ENCODE results near the gene HK1.

DNA sequence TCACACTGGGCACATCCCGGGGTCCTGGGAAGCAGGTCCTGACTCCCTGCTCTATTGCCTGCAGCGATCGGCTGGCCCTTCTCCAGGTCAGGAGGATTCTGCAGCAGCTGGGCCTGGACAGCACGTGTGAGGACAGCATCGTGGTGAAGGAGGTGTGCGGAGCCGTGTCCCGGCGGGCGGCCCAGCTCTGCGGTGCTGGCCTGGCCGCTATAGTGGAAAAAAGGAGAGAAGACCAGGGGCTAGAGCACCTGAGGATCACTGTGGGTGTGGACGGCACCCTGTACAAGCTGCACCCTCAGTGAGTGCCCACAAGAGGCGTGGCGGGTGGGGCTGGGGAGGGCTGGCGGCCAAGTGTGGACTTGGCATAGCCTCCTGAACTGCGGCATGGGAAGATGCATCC, 12.8 kb upstream of the HK1 start:
- TF ChIP-seq, protein P1, sequence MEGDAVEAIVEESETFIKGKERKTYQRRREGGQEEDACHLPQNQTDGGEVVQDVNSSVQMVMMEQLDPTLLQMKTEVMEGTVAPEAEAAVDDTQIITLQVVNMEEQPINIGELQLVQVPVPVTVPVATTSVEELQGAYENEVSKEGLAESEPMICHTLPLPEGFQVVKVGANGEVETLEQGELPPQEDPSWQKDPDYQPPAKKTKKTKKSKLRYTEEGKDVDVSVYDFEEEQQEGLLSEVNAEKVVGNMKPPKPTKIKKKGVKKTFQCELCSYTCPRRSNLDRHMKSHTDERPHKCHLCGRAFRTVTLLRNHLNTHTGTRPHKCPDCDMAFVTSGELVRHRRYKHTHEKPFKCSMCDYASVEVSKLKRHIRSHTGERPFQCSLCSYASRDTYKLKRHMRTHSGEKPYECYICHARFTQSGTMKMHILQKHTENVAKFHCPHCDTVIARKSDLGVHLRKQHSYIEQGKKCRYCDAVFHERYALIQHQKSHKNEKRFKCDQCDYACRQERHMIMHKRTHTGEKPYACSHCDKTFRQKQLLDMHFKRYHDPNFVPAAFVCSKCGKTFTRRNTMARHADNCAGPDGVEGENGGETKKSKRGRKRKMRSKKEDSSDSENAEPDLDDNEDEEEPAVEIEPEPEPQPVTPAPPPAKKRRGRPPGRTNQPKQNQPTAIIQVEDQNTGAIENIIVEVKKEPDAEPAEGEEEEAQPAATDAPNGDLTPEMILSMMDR (IDR thresholded peaks at IDR 0.05): no peak
- TF ChIP-seq POLR2A (IDR thresholded peaks at IDR 0.05): no peak
